GM10847 (cell line): ENCODE results near the gene TSR3.
A peak's percentile ranks its signal among the peaks of the same experiment; 100 is the strongest.

Experiments used
- POLR2A ChIP-seq: IDR thresholded peaks from 2 replicates; pipeline ENCODE4 v1.6.1; 2011; ENCODE audit not compliant: insufficient read length; ENCODE audit errors: extremely low read depth

The TSR3 gene

GRCh38 chr16:1315081-1316032, 36.3 kb downstream of the TSR3 start:
- TF ChIP-seq POLR2A, result no peak

- TF ChIP-seq POLR2A, result no peak
These were observed 37.1 kb downstream of the TSR3 start for GRCh38 chr16:1314399-1315068.

GRCh38 chr16:1313721-1314369, 37.8 kb downstream of the TSR3 start:
- TF ChIP-seq POLR2A, result no peak

- TF ChIP-seq POLR2A, result no peak
These were observed 38.8 kb downstream of the TSR3 start for GRCh38 chr16:1312903-1313302.

GRCh38 chr16:1312467-1312816, 39.2 kb downstream of the TSR3 start:
- TF ChIP-seq POLR2A, result no peak

GRCh38 chr16:1311738-1312466, 39.8 kb downstream of the TSR3 start:
- TF ChIP-seq POLR2A, result no peak

- TF ChIP-seq POLR2A, result no peak
These were observed 40.4 kb downstream of the TSR3 start for GRCh38 chr16:1311212-1311737.

- TF ChIP-seq POLR2A, result no peak
These were observed 40.9 kb downstream of the TSR3 start for GRCh38 chr16:1310832-1311200.

- no peak for TF ChIP-seq POLR2A
These were observed 41.5 kb downstream of the TSR3 start for GRCh38 chr16:1309888-1310831.

- peak; percentile 64 for TF ChIP-seq POLR2A
These were observed 42.4 kb downstream of the TSR3 start, which contains the start of gene UBE2I for GRCh38 chr16:1308977-1309885. Gene UBE2I (plus strand): TSS chr16:1309636. CDS start chr16:1314031, 4,395 bp downstream.

GRCh38 chr16:1308036-1308976, 43.4 kb downstream of the TSR3 start:
- TF ChIP-seq POLR2A, result peak; percentile 51

- no peak for TF ChIP-seq POLR2A
These were observed 45.3 kb downstream of the TSR3 start for GRCh38 chr16:1306334-1306733.
